AG09309 (cell line): ENCODE results near the gene KRT12.

Experiments used
- DNase-seq: peaks from one replicate; pipeline ENCODE4 v3.0.0-alpha.2; 2010; ENCODE audit warnings: low read depth
- H3K4me3 ChIP-seq: 2 replicates; pipeline ENCODE4 v1.5.1; 2011; ENCODE audit warnings: mild to moderate bottlenecking, low read depth, low read length, moderate library complexity; ENCODE audit not compliant: control insufficient read depth
- TF ChIP-seq, protein P1 (sequence below): IDR thresholded peaks from 2 replicates; pipeline ENCODE4 v1.5.1; 2011; ENCODE audit warnings: mild to moderate bottlenecking, low read depth, low read length, inconsistent platforms; ENCODE audit not compliant: insufficient read depth, control insufficient read depth; ENCODE audit errors: missing control alignments

The KRT12 gene

DNA sequence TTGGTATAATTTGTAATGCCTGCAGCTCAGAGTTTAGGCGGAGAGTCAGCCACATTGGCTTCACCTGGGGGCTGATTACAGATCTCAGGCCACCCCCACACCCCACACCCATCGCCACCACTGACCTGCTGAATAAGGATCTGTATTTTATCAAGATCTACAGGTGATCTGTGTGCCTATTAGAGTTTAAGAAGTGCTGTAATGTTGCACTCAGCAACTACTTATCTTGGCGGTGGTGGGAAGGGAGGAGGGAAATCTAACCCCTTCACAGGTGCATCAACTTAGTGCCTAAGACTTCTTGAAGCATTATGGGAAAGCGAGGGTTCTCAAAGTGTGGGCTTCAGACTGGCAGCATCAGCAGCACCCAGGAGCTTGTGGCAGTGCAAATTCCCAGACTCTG, 35.5 kb upstream of the KRT12 start:
- DNase-seq: no peak
- TF ChIP-seq, protein P1, sequence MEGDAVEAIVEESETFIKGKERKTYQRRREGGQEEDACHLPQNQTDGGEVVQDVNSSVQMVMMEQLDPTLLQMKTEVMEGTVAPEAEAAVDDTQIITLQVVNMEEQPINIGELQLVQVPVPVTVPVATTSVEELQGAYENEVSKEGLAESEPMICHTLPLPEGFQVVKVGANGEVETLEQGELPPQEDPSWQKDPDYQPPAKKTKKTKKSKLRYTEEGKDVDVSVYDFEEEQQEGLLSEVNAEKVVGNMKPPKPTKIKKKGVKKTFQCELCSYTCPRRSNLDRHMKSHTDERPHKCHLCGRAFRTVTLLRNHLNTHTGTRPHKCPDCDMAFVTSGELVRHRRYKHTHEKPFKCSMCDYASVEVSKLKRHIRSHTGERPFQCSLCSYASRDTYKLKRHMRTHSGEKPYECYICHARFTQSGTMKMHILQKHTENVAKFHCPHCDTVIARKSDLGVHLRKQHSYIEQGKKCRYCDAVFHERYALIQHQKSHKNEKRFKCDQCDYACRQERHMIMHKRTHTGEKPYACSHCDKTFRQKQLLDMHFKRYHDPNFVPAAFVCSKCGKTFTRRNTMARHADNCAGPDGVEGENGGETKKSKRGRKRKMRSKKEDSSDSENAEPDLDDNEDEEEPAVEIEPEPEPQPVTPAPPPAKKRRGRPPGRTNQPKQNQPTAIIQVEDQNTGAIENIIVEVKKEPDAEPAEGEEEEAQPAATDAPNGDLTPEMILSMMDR: no peak
- H3K4me3 ChIP-seq: no peak overlapping the region

DNA sequence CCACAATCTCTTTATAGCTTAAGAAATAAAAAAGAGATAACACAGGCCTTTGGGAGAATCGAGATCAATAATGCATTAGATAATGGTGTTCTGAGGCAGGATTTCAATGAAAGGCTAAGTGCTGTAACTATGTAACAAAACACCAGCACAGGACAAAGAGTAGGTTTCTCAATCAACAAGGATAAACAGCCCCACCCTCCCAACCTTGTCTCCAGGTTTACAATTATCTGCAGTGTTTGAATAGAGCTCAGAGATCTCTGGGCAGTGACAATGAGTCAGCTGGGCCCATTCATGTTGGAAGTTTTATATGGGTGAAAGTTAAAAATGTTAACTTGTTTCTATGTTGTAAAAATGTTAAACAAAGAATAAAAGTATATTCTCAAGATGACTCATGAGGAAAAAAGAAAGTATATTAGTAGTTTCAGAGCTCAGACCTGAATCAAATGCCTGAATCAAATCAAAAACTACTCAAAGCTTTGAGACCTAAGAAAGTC, 35.0 kb upstream of the KRT12 start:
- TF ChIP-seq, protein P1: no peak
- no peak overlapping the region for H3K4me3 ChIP-seq
- DNase-seq: peak; percentile 24

GRCh38 chr17:40900809-40901356, 33.9 kb upstream of the KRT12 start:
- H3K4me3 ChIP-seq: no peak overlapping the region
- TF ChIP-seq, protein P1: no peak
- no peak for DNase-seq

GRCh38 chr17:40896916-40897455, 30.0 kb upstream of the KRT12 start:
- TF ChIP-seq, protein P1: no peak
- no peak for DNase-seq
- H3K4me3 ChIP-seq: no peak overlapping the region

DNA sequence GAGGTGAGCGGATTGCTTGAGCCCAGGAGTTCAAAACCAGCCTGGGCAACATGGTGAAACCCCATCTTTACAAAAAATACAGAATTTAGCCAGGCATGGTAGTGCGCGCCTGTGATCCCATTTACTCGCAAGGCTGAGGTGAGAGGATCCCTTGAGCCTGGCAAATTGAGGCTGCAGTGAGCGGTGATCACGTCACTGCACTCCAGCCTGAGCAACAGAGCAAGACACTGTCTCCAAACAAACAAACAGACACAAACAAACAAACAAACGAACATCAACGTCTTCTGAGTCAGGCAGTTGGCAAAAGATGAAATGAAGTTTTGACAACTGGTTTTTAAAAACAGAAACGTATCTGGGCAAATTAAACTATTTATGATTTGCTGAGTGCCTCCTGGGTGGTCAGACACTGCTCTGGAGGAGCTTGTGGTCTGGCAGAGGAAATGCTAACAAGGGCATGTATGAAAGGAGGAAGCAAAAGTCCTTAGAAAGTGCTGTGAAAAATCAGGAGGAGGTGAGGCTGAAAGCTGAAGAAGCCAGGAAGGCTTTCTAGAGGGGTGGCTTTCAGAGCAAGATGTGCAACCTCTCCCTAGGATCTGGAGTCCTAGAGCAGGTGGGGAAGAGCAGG, 28.2 kb upstream of the KRT12 start:
- TF ChIP-seq, protein P1: no peak
- H3K4me3 ChIP-seq: no peak overlapping the region
- no peak for DNase-seq

GRCh38 chr17:40888196-40888720, 21.2 kb upstream of the KRT12 start:
- TF ChIP-seq, protein P1: no peak
- DNase-seq: no peak
- H3K4me3 ChIP-seq: no peak overlapping the region

GRCh38 chr17:40886090-40886489, 19.1 kb upstream of the KRT12 start:
- DNase-seq: peak; percentile 40
- TF ChIP-seq, protein P1: no peak
- no peak overlapping the region for H3K4me3 ChIP-seq
